Heart right ventricle (tissue), 16 donors: Measurements from ENCODE around the gene ATP6V0A4. TPM values are rescaled to one million over a fixed set of nuclear protein-coding genes. Genes with fewer than 3 reads are reported as not detected.

Experiments
- ATAC-seq, 8 donors: fragments of 200-7000 bp; cut with Tn5 transposase; one replicate each; pipeline ENCODE4 v1.9.1; 2020; ENCODE audit warnings: mild to moderate bottlenecking in 8 of 8, moderate library complexity in 8 of 8, moderate number of reproducible peaks in 1 of 8
- DNase-seq, 2 donors: peaks; one replicate each; pipeline ENCODE4 v3.0.0-alpha.2; 2020
- H3K27ac ChIP-seq, 10 donors: fragments of 200-600 bp; sonication (generic) in 2 of 10; one replicate each; pipeline versions ENCODE4 v1.5.0 to v1.8.0; 2020 to 2022; ENCODE audit warnings: mild to moderate bottlenecking in 3 of 10
- H3K27me3 ChIP-seq, 7 donors: fragments of 200-600 bp; one replicate each; pipeline ENCODE4 v1.8.0; 2021 to 2022; ENCODE audit warnings: mild to moderate bottlenecking in 2 of 7
- H3K36me3 ChIP-seq, 9 donors: fragments of 200-600 bp; sonication (generic) in 1 of 9; one replicate each; pipeline versions ENCODE4 v1.5.0 to v1.8.0; 2020 to 2022; ENCODE audit warnings: mild to moderate bottlenecking in 2 of 9
- H3K4me1 ChIP-seq, 9 donors: fragments of 200-600 bp; sonication (generic) in 1 of 9; one replicate each; pipeline versions ENCODE4 v1.5.0 to v1.8.0; 2020 to 2022; ENCODE audit warnings: mild to moderate bottlenecking in 4 of 9
- H3K4me3 ChIP-seq, 10 donors: fragments of 200-600 bp; sonication (generic) in 2 of 10; one replicate each; pipeline versions ENCODE4 v1.5.0 to v1.8.0; 2020 to 2022; ENCODE audit warnings: mild to moderate bottlenecking in 7 of 10, moderate library complexity in 2 of 10
- H3K9me3 ChIP-seq, 11 donors: fragments of 200-600 bp in 10 of 11; sonication (generic) in 2 of 11; one replicate each; pipeline versions ENCODE4 v1.5.0 to v1.8.0; 2013 to 2022; ENCODE audit warnings: mild to moderate bottlenecking in 2 of 11, control low read depth in 1 of 11, moderate library complexity in 1 of 11
- WGBS, 2 donors: extraction: QIAGEN DNeasy Blood & Tissue Kit; methylation state at CpG; one replicate each; pipeline ENCODE4 v1.1.7; 2013; ENCODE audit warnings: inconsistent platforms in 1 of 2; 5-methylcytosine and 5-hydroxymethylcytosine counted together
- intact Hi-C, 10 donors: fragments of 100-400 bp; cut with DNase I; formaldehyde crosslinking; loops; one replicate each; pipeline versions ENCODE4 v1.11.1 to v1.14.2; 2022
- polyA plus RNA-seq, 2 donors: library from polyadenylated mRNA; stranded (reverse); fragments of 200-250 nt; gene quantifications; one replicate each; pipeline ENCODE4 v1.2.3, GENCODE V29; 2013
- total RNA-seq, 10 donors: library from RNA; stranded (reverse); fragmentation: NEBNext Ultra II Directional in 3 of 10; extraction: Animal tissue kit (Norgen Biotek cat#: 25700) in 3 of 10; gene quantifications; one replicate each; pipeline versions ENCODE4 v1.2.1 to v1.2.4, GENCODE V29; 2021 to 2023
- TF ChIP-seq, protein P1 (sequence below), 9 donors: fragments of 200-600 bp; sonication (generic) in 2 of 9; IDR thresholded peaks; one replicate each; pipeline versions ENCODE4 v1.5.0 to v1.8.0; 2021 to 2022; ENCODE audit warnings: antibody characterized with exemption in 9 of 9, mild to moderate bottlenecking in 5 of 9, moderate library complexity in 1 of 9
- donor health status: Arrhythmogenic right ventricular cardiomyopathy.
- donor health status: ischemic (EF 13 %, LVEDD 7.1; RV severe dilation, severe dysfunction).
- donor health status: healthy with polysubstance abuse.
- donor health status: DM: no; HTN: yes; CAD: no.
- donor health status: DM: no; HTN: no; CAD: no.
- donor health status: ischemic (EF 25% LVEDD 6.9; RV normal size, moderate dysfunction).
- donor health status: ischemic (EF 25% LVEDD 5.7; RV mildly dilated, moderate dysfunction).
- donor health status: healthy.
- donor health status: DM: yes; HTN: yes; CAD: no.
- donor health status: Ischemic cardiomyopathy.
- donor health status: ischemic (EF 35%, LVEDD 5.7; RV mildly dilated, moderate dysfunction).
- donor health status: nonischemic (EF 11% LVEDD 7.7; RV severe dilation, severe dysfunction).
- donor health status: DM: yes; HTN: yes; CAD: no.
- donor health status: PGD.
- donor health status: ischemic (EF 29% LVEDD 5.4; RV normal size, mild dysfunction).
- donor health status: nonischemic (EF 23%, LVEDD 6.1; RV moderate dilation, normal function).

Gene ATP6V0A4
- total and polyA plus RNA-seq, 12 donors, result not detected

DNA sequence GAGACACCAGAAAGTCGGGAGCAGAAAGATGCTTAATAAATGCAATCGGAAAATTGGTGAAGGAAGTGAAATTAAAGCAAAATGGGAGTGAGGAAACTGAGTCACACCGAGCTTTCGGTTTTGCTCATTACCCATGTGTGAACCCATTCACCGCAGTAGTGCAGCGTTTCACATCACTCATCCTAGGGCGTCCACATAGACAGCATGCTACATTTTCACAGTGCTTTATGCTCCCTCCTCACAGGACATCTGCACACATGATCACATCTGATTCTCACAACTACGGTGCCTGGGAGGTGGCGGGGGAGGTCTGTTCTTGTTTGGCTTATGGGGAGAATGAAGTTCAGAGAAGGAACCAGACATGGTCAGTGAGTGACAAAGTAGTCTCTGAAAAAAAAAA is 36.6 kb upstream of the ATP6V0A4 start:
- no peak for ATAC-seq
- WGBS, 2 donors, result 97% methylated on average over 9 of the region's 9 CpGs
- Histone ChIP-seq H3K4me1 (peaks cover 0 to 15% (median 0%) of the 10 kb centered on the region in 9 donors), H3K27ac (no peak overlapping the region), H3K36me3 (no peaks in the 10 kb centered on the region), H3K27me3 (peaks cover 0 to 3% (median 0%) of the 10 kb centered on the region in 7 donors), H3K9me3 (no peaks in the 10 kb centered on the region), H3K4me3 (no peak overlapping the region)
- TF ChIP-seq, protein P1, sequence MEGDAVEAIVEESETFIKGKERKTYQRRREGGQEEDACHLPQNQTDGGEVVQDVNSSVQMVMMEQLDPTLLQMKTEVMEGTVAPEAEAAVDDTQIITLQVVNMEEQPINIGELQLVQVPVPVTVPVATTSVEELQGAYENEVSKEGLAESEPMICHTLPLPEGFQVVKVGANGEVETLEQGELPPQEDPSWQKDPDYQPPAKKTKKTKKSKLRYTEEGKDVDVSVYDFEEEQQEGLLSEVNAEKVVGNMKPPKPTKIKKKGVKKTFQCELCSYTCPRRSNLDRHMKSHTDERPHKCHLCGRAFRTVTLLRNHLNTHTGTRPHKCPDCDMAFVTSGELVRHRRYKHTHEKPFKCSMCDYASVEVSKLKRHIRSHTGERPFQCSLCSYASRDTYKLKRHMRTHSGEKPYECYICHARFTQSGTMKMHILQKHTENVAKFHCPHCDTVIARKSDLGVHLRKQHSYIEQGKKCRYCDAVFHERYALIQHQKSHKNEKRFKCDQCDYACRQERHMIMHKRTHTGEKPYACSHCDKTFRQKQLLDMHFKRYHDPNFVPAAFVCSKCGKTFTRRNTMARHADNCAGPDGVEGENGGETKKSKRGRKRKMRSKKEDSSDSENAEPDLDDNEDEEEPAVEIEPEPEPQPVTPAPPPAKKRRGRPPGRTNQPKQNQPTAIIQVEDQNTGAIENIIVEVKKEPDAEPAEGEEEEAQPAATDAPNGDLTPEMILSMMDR (IDR thresholded peaks at IDR 0.05), result no peak
- no peak for DNase-seq
- intact Hi-C loops, result loop anchor here in 1 of 10 donors (10.0 kb wide), 1 partner anchor 60 kb away; no protein-coding TSS in a partner anchor

DNA sequence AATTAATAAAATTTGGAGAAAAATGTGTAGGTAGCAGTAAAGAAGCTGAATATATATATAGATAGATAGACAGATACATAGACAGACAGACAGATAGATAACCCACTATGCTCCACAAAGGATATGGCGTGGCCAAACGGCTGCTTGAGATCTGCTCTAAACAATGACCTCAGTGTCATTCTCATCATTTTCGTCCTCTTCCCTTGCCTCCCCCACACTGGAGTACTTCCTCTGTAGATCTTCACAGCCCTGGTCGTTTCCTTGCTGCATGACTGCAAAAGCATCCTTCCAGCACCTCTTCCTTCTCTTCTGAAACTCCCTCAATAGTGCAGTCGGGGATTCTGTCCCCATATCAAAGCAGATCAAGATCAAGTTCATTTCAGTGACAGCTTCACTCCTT is 35.6 kb upstream of the ATP6V0A4 start:
- TF ChIP-seq, protein P1 (IDR thresholded peaks at IDR 0.05), result no peak
- Histone ChIP-seq H3K9me3 (no peaks in the 10 kb centered on the region), H3K4me1 (peaks cover 0 to 15% (median 0%) of the 10 kb centered on the region in 9 donors), H3K36me3 (no peaks in the 10 kb centered on the region), H3K27me3 (peaks cover 0 to 3% (median 0%) of the 10 kb centered on the region in 7 donors), H3K4me3 (no peak overlapping the region), H3K27ac (no peak overlapping the region)
- intact Hi-C loops, result loop anchor here in 1 of 10 donors (10.0 kb wide), 1 partner anchor 61 kb away; no protein-coding TSS in a partner anchor
- no peak for DNase-seq
- 45 to 54% methylated on average over 5 of the region's 5 CpGs for WGBS, 2 donors
- no peak for ATAC-seq

DNA sequence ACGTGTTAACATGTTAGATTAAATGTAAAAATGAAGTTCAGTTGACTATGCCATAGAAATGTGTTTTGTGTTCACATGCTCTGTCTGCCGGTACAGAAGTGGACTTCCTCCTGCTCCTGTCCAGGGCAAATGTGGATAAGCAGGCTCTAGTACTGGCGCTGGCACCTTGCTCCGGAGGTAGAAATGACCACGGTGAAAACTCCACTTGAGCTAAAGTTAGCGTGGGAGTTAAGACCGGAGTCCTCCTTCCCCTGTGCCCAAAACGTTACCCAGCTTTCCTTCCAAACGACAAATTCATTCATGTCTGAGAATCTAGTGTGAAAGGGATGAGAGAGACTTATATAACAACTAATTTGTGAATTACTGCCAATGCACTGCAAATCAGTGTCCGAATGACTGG is 35.0 kb upstream of the ATP6V0A4 start:
- TF ChIP-seq, protein P1 (IDR thresholded peaks at IDR 0.05), result no peak
- WGBS, 2 donors, result 79 to 87% methylated on average over 10 of the region's 10 CpGs
- intact Hi-C loops, result loop anchor here in 1 of 10 donors (10.0 kb wide), 1 partner anchor 62 kb away; no protein-coding TSS in a partner anchor

DNA sequence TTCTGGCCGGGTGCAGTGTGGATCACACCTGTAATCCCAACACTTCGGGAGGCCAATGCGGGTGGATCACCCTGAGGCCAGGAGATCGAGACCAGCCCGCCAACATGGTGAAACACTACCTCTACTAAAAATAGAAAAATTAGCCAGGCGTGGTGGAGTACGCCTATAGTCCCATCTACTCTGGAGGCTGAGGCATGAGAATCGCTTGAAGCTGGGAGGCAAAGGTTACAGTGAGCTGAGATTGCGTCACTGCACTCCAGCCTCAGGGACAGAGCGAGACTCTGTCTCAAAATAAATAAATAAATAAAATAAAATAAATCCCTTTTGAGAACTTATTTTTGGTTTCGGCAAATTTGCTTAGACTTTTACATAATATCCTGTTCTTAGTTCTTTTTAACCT is 31.3 kb upstream of the ATP6V0A4 start:
- Histone ChIP-seq H3K9me3 (peaks cover 0 to 8% (median 0%) of the 10 kb centered on the region in 11 donors), H3K4me1 (no peaks in the 10 kb centered on the region), H3K27ac (no peak overlapping the region), H3K27me3 (peaks cover 0 to 3% (median 0%) of the 10 kb centered on the region in 7 donors), H3K36me3 (no peaks in the 10 kb centered on the region), H3K4me3 (no peak overlapping the region)
- intact Hi-C loops, result no loop called here
- DNase-seq, result no peak
- TF ChIP-seq, protein P1 (IDR thresholded peaks at IDR 0.05), result no peak
- WGBS, 2 donors, result 86 to 96% methylated on average over 11 of the region's 11 CpGs
- no peak for ATAC-seq

More for the DNA sequence above, 35.0 kb upstream of the ATP6V0A4 start:
- no peak for DNase-seq
- Histone ChIP-seq H3K4me1 (peaks cover 0 to 10% (median 0%) of the 10 kb centered on the region in 9 donors), H3K36me3 (no peaks in the 10 kb centered on the region), H3K27ac (no peak overlapping the region), H3K9me3 (no peaks in the 10 kb centered on the region), H3K27me3 (peaks cover 0 to 3% (median 0%) of the 10 kb centered on the region in 7 donors), H3K4me3 (no peak overlapping the region)
- no peak for ATAC-seq
